Measurements from ENCODE around the gene ATP1B2.
"Not testable (repeated sequence)": the region's sequence is repeated elsewhere in the genome, so short reads cannot be mapped to it uniquely, and the experiment has no call there.

ATP1B2 gene

GRCh38 chr17:7631398-7632380 lies 19.0 kb upstream of the ATP1B2 start:
- no peak for DNase-seq (ENCODE audit: low read depth, low spot score)
- no peak for TF ChIP-seq CTCF (IDR thresholded peaks at IDR 0.05; ENCODE audit: insufficient read depth, low read length, missing control alignments)
- H3K4me3 ChIP-seq (ENCODE audit: low read depth, low read length): no peak overlapping the region
- ChIA-PET POLR2A (interaction anchor here (1.1 kb wide), 1 partner anchor 55 kb away, joined by 5 read pairs; the partner anchor contains the start of gene TP53), CTCF (interaction anchor here (0.7 to 11.1 kb wide), 23 partner anchors 10 to 426 kb away, joined by 3 to 201 read pairs (median 7); partner anchors contain the start of genes ATP1B2, FXR2, TP53 and WRAP53)

GRCh38 chr17:7632492-7632894 lies 18.2 kb upstream of the ATP1B2 start:
- CTCF ChIA-PET: interaction anchor here (0.7 to 11.1 kb wide), 26 partner anchors 8 to 425 kb away, joined by 3 to 201 read pairs (median 6); partner anchors contain the start of genes ATP1B2, FXR2, TP53 and WRAP53
- H3K4me3 ChIP-seq (ENCODE audit: low read depth, low read length): no peak overlapping the region
- POLR2A ChIA-PET: interaction anchor here (1.1 kb wide), 1 partner anchor 54 kb away, joined by 5 read pairs; the partner anchor contains the start of gene TP53
- no peak for DNase-seq (ENCODE audit: low read depth, low spot score)
- TF ChIP-seq CTCF (IDR thresholded peaks at IDR 0.05; ENCODE audit: insufficient read depth, low read length, missing control alignments): peak; percentile 58

- POLR2A ChIA-PET: no interaction called here
Observed at GRCh38 chr17:7633093-7633492, 17.6 kb upstream of the ATP1B2 start.

GRCh38 chr17:7634384-7634783 lies 16.3 kb upstream of the ATP1B2 start:
- no peak for DNase-seq (ENCODE audit: low read depth, low spot score)
- H3K4me3 ChIP-seq (ENCODE audit: low read depth, low read length): no peak overlapping the region
- ChIA-PET CTCF (interaction anchor here (1.2 to 11.1 kb wide), 12 partner anchors 8 to 82 kb away, joined by 3 to 201 read pairs (median 6); partner anchors contain the start of genes ATP1B2, DNAH2, FXR2 and TP53), POLR2A (no interaction called here)
- TF ChIP-seq CTCF (IDR thresholded peaks at IDR 0.05; ENCODE audit: insufficient read depth, low read length, missing control alignments): peak; percentile 64

More at GRCh38 chr17:7633093-7633492, 17.6 kb upstream of the ATP1B2 start:
- DNase-seq (ENCODE audit: low read depth, low spot score): no peak
- CTCF ChIA-PET: interaction anchor here (1.0 to 11.1 kb wide), 22 partner anchors 8 to 425 kb away, joined by 3 to 201 read pairs (median 6); partner anchors contain the start of genes ATP1B2, FXR2, TP53 and WRAP53
- TF ChIP-seq CTCF (IDR thresholded peaks at IDR 0.05; ENCODE audit: insufficient read depth, low read length, missing control alignments): no peak
- H3K4me3 ChIP-seq (ENCODE audit: low read depth, low read length): no peak overlapping the region

- CTCF ChIA-PET: interaction anchor here (1.5 to 11.1 kb wide), 3 partner anchors 9 to 50 kb away, joined by 4 to 201 read pairs (median 4); partner anchors contain the start of genes SAT2, TP53 and WRAP53
- no peak for DNase-seq (ENCODE audit: low read depth, low spot score)
- no peak for TF ChIP-seq CTCF (IDR thresholded peaks at IDR 0.05; ENCODE audit: insufficient read depth, low read length, missing control alignments)
- H3K4me3 ChIP-seq (ENCODE audit: low read depth, low read length): no peak overlapping the region
- POLR2A ChIA-PET: no interaction called here
Observed at GRCh38 chr17:7636163-7636562, 14.6 kb upstream of the ATP1B2 start.

GRCh38 chr17:7640783-7641182 lies 9.9 kb upstream of the ATP1B2 start:
- TF ChIP-seq CTCF (IDR thresholded peaks at IDR 0.05; ENCODE audit: insufficient read depth, low read length, missing control alignments): no peak
- CTCF ChIA-PET: interaction anchor here (0.8 to 2.8 kb wide), 4 partner anchors 7 to 47 kb away, joined by 3 to 24 read pairs (median 5); partner anchors contain the start of genes SHBG and TP53
- H3K4me3 ChIP-seq (ENCODE audit: low read depth, low read length): no peak overlapping the region
- DNase-seq (ENCODE audit: low read depth, low spot score): no peak
- POLR2A ChIA-PET: no interaction called here

GRCh38 chr17:7641635-7642034 lies 9.1 kb upstream of the ATP1B2 start:
- DNase-seq (ENCODE audit: low read depth, low spot score); POLR2A ChIA-PET; H3K4me3 ChIP-seq (ENCODE audit: low read depth, low read length): not testable (repeated sequence)
- CTCF ChIA-PET: interaction anchor here (0.8 to 2.8 kb wide), 7 partner anchors 8 to 345 kb away, joined by 3 to 24 read pairs (median 5); partner anchors contain the start of genes SHBG and TP53
